Activated CD8-positive, alpha-beta memory T cell treated with anti-CD3 and anti-CD28 coated beads, Interleukin-2, amount 50 U/mL, for 24 hours (primary cell): ENCODE data around the gene TMEM138.

Experiments used
- DNase-seq: peaks from one replicate; pipeline ENCODE4 v3.0.0-alpha.2; 2020; ENCODE audit errors: extremely low read depth

The TMEM138 gene

DNA sequence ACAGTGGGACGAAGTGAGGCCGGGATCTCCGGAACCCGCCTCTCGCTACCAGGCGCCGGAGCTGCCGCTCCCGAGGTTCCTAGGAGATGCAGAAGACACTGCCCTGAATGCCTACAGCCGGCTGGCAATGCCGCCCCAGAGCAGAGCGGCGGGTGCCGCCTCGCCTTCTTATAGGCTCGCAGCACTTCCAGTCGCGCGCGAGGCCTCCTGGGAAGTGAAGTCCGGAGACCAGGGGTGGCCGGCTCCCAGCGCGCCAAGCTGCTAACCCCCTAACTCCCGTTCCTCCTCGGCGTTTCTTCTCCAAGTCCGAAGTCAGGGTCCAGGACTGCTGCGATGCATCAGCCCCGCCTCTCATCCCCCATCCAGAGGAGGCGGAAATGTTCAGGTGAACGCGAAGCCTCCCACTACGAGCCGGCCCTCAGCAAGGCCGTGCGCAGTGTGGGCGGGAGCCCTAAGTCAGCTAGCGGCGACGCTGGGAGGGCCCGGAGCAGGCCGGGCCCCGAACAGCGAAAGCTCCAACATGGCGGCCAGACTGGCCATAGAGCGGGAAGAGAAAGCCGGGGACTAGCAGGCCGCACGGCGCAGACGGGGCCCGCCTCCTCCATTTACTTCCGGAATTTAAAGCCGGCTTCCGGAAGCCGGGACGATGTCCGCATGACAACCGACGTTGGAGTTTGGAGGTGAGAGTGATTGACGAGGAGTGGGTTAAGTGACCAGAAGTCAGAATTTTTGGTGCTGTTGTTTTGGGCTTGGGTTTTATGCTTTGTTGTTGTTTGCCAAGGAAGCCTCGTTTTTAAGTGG lies at the start of gene TMEM138, which contains the start of gene CYB561A3:
Gene TMEM138, plus strand, starts transcription at position 634 of the 801 bp plus-strand sequence. CDS start 2,017 bp downstream, outside the sequence.
Gene CYB561A3, minus strand, starts transcription at position 142 of the 801 bp plus-strand sequence. CDS start 5,169 bp downstream, outside the sequence.
- peak; percentile 80 for DNase-seq

DNA sequence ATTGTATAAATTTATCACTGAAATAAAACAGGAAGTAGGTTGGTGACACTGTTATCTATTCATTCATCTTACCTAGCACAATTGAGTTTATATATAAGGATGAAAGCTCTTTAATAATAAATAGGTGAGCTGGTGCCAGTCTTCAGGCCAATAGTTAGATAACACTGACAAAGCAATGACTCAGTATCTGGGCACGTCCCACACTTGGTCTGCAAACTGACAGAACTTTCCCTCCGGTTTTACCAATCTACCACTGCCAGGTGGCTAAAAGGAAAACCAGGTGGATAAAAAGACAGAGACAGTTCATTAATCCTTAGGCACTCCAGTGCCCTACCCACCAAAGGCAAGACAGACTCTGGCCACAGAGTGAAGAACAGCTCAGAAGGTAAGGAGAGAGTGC lies 46.9 kb upstream of the TMEM138 start:
- no peak for DNase-seq

DNA sequence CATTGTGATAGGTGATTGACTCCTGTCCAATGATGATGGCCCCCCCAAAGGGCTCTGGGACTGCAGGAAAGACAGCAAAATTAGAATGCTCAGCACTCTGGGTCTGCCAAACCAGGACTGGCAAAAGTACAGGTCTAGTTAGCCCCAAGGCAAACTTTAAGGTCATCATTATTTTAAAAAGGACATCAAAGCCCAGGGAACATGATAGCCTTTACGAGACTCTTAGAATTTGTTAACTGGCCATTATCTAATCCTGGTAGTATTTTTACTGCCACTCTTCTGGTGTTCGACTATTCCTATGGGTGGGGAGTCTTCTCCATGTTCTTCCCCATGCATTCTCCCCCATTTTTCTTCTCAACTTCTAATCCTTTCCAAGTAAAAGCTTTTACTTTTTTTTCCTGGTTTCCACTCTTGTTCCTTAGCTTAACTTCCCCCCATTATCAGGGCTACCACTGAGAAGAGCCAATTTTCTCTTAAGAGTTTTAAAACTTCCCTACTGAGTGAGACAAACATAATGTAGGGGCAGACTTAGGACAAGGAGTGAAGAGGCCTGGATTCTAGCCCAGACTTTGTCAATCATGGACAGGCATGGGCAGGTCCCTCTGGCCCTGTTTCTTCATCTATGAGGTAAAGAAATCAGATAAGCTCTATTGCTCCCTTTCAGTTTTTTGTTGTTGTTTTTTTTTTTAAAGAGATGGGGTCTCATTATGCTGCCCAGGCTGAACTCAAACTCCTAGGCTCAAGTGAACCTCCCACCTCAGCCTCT lies 36.3 kb upstream of the TMEM138 start:
- DNase-seq, result no peak

DNA sequence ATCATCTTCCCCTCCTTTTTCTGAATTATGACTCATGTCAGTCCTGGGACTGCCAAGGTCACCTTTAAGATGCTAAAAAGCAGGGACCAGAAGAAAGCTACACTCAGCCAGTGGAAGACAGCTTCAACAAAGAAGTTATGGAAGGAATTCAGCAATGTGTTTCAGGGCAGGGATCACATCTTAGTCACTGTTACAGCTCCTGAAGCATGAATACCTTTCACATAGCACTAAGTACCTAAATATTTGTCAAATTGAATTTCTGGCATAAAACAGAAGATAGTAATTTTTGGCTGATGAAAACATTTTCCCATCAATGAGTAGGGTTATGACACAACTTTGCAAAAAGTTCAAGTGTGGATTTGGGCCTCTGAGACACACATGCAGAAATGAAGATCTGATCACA lies 34.5 kb upstream of the TMEM138 start:
- no peak for DNase-seq

DNA sequence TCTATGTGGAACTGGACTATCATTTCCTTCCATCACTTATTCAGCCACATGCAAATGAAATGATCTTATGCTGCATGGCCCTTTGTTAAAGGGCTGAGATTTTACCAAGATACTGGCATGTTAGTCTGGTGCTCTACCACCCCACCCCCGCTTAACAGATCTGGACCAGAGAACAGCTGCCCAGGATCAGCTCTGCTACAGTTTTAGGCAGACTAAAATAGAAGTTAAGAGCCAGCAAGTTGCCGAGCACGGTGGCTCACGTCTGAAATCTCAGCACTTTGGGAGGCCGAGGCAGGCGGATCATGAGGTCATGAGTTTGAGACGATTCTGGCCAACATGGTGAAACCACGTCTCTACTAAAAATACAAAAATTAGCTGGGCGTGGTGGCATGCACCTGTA lies 33.8 kb upstream of the TMEM138 start:
- DNase-seq, result no peak

DNA sequence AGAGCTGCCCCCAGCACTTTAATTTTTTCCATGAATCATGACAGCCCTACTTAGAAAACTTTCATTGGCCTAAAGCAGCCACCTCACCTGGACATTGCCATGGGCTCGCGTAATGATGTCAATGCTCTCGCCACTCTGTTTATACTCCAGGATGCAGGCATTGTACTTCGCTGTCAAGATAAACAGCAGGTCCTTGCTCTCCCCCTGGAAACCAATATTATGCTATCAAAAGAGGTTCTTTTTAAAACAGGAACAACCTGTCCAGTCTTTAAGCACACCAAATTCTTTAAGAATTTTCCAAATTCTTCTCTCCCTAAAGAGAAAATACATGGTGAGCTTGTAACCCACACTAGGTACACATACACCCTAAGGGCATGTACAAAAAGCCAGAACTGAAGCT lies 32.3 kb upstream of the TMEM138 start:
- DNase-seq, result no peak

DNA sequence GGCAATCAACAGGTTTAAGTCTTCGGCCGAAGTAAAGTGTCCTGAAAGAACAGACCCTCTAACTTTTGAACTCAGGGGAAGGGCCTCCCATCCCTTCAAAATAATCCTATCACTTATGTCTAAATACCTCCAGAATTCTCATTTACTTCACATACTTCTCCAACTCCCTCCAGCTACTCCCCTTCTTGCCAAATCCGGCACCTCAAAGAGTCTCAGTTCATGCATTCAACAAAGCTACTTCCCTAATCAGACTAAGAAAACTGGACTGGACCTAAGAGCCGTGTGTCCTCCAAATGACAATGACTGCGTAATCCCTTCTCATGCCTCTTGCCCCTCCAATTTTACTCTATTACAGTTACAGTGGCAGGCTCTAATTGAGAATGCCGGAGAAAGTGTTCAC lies 30.5 kb upstream of the TMEM138 start:
- DNase-seq, result no peak

DNA sequence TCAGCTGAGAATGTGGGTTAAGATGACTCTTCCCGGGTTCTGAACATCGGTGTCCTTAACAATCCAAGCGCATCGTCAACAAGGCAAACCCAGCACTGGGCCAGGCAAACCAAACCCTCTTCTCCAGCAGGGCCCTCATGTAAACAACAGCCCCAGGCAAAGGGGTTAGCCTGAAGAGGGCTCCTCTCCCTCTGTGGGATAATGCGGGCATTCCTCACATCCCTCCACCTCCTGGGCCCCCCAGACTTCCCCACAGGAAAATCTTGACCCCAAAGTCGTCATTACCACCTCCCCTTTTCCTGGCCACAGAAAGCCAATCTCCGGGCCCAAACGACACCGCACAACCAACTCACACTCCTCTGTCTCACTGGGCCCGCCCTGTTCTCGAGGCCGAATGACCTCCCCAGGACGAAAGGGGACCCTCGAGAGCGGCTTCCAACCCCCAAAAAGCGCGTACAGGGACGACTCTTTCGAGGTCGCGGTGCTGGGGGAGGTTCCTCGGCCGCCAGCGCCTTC lies 29.8 kb upstream of the TMEM138 start:
- no peak for DNase-seq

DNA sequence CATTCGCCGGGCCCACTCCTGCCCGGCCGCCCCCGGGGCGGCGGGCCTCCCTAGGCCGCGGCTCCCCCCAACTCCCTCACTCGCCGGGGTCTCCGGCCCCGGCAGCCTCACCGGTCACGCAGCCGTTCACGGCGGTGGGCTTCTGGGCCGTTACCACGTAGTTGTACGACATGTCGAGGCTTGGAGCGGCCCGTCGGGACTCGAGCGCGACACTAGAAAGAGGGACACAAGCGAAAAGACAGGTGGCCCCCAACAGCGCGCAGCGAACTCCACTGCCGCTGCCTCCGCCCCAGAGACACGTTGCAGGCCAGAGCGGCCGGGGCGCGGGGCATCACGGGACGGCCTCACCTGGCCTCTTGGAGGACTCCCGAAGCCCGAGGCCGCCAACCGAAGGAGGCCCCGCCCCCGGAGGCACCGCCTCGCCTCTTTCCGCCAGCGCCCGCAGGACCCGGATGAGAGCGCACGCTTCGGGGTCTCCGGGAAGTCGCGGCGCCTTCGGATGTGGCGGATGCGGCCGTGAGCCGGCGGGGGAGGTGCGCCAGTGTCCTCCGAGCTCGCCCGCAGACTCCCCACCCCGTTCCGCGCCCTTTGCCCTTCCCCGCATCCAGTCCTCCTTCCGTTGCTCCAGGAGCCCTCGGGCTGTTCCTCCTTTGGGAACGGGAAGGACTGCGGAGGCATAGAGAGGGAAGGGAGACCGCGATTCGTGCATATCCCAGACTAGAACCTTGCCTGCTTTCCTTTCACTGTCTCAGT lies 29.2 kb upstream of the TMEM138 start, which contains the start of the genes DDB1 and TKFC:
Gene DDB1, minus strand, starts transcription at position 309 of the 753 bp plus-strand sequence. Its CDS starts 137 bp downstream, at position 172.
Gene TKFC, plus strand, starts transcription at position 432 of the 753 bp plus-strand sequence. CDS start 1,501 bp downstream, outside the sequence.
- peak; percentile 88 for DNase-seq

DNA sequence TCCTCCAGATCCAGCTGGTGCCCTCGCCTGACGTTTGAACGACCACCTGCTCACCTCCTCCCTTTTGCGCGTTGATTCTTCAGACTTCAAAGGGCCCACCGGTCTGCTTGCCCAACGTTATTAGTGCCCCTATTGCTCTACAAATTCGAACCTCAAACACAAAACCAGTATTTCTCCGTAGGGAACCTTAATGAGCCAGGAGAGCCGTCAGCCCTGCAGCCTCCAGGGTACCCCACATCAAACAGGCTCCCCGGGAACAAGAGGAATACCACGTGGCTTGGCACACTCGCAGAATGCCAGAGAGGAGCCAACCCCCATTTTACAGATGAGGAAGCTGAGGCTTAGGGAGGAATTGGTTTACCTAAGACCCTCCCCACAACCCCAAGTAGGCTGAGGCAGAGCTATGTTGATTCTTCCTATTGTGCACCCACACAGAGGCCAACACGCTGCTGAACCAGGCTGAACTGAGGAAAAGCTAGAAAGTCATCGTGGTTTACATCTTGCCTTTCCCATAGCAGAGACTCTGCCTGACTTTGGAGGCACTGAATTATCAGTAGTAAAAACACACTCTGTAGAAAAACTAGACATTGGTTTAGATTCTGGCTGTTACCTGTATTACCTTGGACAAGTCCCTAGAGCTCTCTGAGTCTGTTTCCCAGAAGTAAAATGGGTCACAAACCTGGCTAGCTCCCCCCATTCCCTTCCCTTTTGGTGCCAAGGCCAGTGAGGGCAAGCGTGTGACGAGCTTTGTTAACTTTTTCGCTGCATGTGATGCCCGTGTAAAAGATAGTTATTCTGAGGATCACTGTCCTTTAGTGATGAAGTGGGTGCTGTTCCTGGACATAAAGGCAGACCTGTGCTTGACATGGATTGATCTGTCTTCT lies 28.4 kb upstream of the TMEM138 start:
- DNase-seq, result no peak

DNA sequence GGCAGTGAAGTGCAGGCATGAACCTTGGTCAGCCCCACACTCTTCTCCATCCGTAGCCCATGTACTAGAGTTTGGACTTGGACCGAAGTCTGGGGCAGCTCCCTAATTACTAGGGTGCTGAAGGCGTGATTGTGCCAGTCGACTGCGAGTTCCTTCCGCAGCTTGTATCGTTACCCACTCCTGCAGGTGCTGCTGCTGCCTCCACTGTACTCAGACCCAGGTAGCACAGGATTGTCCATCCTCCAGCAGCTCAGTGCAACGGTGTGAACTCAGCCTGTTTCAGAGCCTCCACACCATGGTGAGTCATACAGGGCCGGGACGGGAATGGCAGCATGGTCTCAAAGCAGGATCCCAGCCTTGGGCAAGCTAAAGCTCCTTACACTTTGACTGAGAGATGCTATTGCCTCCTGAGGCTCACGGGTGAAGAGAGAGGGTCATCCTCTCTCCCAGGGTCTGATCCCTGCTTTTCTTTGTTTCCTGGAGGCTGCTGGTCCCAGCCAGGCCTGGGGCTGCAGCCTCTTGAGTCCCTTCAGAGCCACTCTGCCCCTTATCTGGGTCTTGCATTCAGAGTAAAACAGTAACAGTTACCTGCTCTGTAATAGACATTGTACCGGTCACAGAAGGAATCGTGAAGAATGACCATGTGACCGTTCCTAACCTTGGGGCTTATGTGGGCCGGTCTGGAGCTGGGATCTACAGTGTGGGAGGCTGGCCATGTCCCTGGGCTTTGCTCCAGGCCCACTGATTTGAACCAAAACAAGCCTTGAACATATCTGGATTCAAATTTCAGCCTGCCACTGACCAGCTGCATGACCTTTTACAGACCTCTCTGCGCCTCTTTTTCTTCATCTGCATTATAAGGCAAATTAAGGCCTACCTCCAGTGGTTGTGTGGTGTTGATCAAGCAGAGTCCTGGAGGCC lies 27.5 kb upstream of the TMEM138 start:
- DNase-seq, result no peak

DNA sequence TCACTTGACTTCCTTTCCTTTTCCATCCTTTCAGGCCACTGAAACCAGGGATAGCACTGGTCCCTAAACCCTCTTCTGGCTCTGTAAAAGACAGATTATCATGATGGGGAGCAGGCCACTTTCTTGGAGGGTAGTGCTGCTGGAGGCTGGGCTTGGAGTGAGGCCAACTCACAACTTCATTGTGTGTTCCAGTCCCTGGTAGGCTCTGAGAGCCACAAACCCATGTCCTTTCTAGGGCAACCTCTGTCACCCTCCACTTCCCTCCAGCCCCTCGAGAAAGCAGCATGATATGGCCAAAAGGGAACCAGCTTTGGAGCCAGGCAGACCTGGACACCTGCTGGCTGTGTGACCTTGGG lies 26.8 kb upstream of the TMEM138 start:
- no peak for DNase-seq

DNA sequence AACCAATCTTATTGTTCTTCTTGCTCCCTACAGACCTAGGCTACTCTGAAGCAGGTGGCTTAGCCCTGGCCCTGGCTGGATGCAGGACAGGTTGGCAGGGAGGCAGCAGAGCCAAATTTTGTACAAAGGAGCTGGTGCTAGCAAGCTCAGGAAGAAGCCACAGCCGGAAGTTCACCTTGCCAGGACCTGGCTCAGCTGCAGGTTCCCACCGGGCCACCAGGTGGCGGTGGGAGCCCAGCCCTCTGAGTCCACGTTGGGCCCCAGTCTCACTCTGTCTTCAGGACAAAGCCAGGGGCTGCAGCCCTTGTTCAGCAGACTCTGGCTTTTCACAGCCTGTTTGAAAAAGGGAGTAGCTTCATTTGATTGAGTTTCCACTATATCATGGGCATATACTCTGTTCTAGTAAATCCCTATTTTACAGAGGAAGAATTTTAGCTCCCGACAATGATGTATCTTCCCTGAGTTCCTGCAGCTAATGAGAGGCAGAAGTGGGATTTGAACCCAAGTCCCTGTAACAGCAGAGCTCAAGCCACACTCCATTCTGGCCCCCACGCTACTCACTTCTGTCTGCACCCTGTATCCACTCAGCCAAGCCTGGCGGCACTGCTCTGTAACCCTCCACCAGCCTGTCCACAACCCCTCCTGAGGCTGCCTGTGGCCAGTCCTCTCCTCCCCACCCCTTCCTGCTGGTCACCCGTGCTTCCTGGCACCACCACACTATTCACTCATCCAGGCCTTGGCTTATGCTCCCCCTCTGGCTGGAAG lies 25.8 kb upstream of the TMEM138 start:
- peak; percentile 52 for DNase-seq

DNA sequence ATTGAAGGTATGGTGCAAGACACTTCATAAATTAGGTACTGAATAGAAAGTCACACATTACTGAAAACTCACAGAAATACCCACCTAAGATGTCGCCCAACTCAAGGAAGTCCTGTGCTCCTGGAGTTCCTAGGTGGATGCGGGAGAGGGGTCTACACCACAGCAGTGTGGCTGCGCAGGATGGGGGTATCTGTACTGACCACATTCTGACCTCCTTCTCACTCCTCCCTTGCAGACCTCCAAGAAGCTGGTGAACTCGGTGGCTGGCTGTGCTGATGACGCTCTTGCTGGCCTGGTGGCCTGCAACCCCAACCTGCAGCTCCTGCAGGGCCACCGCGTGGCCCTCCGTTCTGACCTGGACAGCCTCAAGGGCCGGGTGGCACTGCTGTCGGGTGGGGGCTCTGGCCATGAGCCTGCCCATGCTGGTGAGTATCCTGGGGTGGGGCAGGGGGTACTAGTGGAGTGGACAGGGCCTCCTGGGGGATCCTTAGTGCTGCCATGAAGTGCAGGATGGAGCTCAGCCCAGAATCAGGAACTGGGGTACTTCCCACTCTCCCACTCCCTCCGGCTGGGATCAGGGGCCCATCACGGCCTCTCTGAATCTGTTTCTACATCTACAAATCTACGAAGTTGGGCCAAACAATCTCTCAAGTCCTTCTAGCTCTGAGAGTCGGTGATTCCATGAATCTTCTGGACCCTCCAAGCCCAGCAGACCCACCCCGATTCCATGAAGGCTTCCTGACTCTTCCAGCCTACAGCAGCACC lies 24.3 kb upstream of the TMEM138 start:
- no peak for DNase-seq

DNA sequence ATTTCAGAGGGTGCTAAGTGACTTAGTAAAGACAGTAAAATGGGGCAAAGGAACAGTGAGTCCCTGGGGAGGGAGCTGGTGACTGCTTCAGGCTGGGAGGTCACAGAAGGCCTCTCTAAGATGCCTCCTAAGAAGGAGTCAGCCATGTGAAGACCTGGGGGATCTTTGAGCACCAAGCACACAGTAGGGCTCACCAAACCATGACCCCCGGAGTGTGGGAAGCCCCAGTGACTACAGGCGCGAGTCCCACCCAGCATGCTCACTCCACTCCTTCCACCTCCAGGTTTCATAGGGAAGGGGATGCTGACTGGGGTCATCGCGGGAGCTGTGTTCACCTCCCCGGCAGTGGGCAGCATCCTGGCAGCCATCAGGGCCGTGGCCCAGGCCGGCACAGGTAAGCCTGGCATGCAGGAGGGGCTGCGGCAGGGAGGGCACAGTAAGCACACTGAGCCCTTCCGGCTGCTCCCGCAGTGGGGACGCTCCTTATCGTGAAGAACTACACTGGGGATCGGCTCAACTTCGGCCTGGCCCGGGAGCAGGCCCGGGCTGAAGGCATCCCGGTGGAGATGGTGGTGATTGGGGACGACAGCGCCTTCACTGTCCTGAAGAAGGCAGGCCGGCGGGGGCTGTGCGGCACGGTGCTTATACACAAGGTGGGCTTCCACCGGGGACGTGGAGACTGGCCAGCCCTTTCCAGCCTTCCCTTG lies 23.2 kb upstream of the TMEM138 start:
- no peak for DNase-seq

DNA sequence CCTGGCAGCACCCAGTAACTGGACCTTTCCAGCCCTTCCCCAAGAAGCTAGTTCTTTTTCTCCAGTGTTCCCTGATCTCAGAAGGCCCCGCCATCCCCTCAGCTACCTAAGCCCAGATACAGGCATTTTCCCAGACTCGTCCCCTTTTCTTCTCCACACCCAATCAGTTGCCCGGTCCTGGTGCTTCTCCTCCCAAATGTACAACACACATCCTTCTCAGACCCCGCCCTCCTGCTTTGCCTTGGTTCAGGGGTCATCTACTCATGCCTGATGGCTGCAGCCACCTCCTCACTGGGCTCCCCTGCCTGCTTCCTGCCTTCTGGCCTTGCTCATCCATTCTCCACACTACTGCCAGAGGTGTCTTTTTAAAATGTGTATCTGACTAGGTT lies 22.7 kb upstream of the TMEM138 start:
- DNase-seq, result no peak

DNA sequence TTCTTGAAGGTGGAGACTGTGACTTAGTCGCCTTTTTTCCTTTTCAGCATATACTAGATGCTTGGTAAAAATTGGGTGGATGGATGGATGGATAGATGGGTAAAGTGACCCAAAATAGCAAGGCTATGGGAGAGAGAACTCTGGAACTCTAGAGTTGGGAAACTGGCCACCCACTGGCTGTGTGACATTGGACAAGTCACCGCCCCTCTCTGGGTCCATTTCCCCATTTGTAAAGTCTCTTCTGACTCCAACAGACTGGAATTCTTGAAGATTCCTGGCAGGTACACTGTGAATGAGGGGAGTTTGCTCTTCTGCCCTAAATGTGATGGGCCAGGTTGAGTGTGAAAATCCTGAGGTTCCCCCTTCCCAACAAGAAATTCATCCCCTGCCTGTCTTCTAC lies 21.2 kb upstream of the TMEM138 start:
- DNase-seq, result no peak

DNA sequence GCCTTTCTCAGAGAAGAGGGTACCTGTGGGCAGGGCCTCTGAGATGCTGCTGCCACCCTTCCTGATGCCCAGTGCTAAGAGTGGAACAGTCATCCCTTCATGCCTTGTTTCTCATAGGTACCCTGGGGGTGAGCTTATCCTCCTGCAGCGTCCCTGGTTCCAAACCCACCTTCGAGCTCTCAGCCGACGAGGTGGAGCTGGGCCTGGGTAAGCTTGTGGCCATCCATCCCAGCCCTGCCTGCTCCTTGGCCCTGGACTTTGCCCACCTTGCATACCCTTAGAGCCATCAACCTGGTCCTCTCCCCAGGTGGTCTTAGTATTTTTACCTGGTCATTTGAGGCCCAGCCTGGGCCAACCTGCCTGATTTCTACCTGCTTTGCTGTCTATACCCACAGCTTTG lies 20.5 kb upstream of the TMEM138 start:
- no peak for DNase-seq
